Osteoblast (primary cell): Measurements from ENCODE around the gene RPL38. TPM values are rescaled to one million over a fixed set of nuclear protein-coding genes. Genes with fewer than 3 reads are reported as not detected.

Experiments
- DNase-seq: peaks from one replicate; pipeline ENCODE4 v3.0.0; 2011; ENCODE audit warnings: low spot score, mixed read lengths; ENCODE audit not compliant: insufficient read length; ENCODE audit errors: missing footprints
- H2AFZ ChIP-seq: 2 replicates; pipeline ENCODE4 v1.6.0; 2011; ENCODE audit warnings: mild to moderate bottlenecking, low read length
- H3K27ac ChIP-seq: 2 replicates; pipeline ENCODE4 v1.5.1; 2011; ENCODE audit warnings: mild to moderate bottlenecking, low read depth, low read length, moderate library complexity
- H3K27me3 ChIP-seq: 2 replicates; pipeline ENCODE4 v1.6.0; 2012; ENCODE audit warnings: mild to moderate bottlenecking, control low read depth, inconsistent platforms, low read length, moderate library complexity; ENCODE audit not compliant: insufficient read depth
- H3K36me3 ChIP-seq: 2 replicates; pipeline ENCODE4 v1.5.1; 2011; ENCODE audit warnings: mild to moderate bottlenecking, low read length, control low read depth, moderate library complexity; ENCODE audit not compliant: insufficient read depth
- H3K4me1 ChIP-seq: 2 replicates; pipeline ENCODE4 v1.5.1; 2011; ENCODE audit warnings: mild to moderate bottlenecking, low read length, control low read depth, moderate library complexity; ENCODE audit not compliant: insufficient read depth
- H3K4me2 ChIP-seq: 2 replicates; pipeline ENCODE4 v1.6.0; 2011; ENCODE audit warnings: mild to moderate bottlenecking, low read length; ENCODE audit not compliant: insufficient read depth
- H3K4me3 ChIP-seq: fragments of 200-600 bp; sonication (generic); 3 replicates; pipeline ENCODE4 v1.5.1; 2012; ENCODE audit warnings: mild to moderate bottlenecking, low read length, inconsistent platforms; ENCODE audit not compliant: insufficient read depth
- H3K79me2 ChIP-seq: 2 replicates; pipeline ENCODE4 v1.6.0; 2012; ENCODE audit warnings: mild to moderate bottlenecking, low read length, control low read depth, inconsistent platforms; ENCODE audit not compliant: insufficient read depth
- H3K9me3 ChIP-seq: 2 replicates; pipeline ENCODE4 v1.5.1; 2011; ENCODE audit warnings: low read depth, low read length, control low read depth
- H4K20me1 ChIP-seq: 2 replicates; pipeline ENCODE4 v1.6.0; 2012; ENCODE audit warnings: mild to moderate bottlenecking, low read length, control low read depth; ENCODE audit not compliant: insufficient read depth
- total RNA-seq: library from RNA; depleted of rRNA; stranded (reverse); fragments of >200 nt; gene quantifications from 2 replicates; pipeline ENCODE4 v1.2.3, GENCODE V29; 2012
- TF ChIP-seq, protein P1 (sequence below): IDR thresholded peaks from 2 replicates; pipeline ENCODE4 v1.5.1; 2011; ENCODE audit warnings: mild to moderate bottlenecking, low read depth, low read length, moderate library complexity; ENCODE audit errors: extremely low read depth

The RPL38 gene
- total RNA-seq, 1 donor = 470 TPM

GRCh38 chr17:74218436-74218835 lies 15.0 kb downstream of the RPL38 start:
- no peaks in the 10 kb centered on the region for H4K20me1 ChIP-seq
- no peaks in the 10 kb centered on the region for H3K27me3 ChIP-seq
- no peaks in the 10 kb centered on the region for H3K79me2 ChIP-seq
- no peak overlapping the region for H3K4me3 ChIP-seq
- H2AFZ ChIP-seq = no peak overlapping the region
- no peaks in the 10 kb centered on the region for H3K36me3 ChIP-seq
- H3K4me2 ChIP-seq = no peak overlapping the region
- DNase-seq = no peak
- TF ChIP-seq, protein P1, sequence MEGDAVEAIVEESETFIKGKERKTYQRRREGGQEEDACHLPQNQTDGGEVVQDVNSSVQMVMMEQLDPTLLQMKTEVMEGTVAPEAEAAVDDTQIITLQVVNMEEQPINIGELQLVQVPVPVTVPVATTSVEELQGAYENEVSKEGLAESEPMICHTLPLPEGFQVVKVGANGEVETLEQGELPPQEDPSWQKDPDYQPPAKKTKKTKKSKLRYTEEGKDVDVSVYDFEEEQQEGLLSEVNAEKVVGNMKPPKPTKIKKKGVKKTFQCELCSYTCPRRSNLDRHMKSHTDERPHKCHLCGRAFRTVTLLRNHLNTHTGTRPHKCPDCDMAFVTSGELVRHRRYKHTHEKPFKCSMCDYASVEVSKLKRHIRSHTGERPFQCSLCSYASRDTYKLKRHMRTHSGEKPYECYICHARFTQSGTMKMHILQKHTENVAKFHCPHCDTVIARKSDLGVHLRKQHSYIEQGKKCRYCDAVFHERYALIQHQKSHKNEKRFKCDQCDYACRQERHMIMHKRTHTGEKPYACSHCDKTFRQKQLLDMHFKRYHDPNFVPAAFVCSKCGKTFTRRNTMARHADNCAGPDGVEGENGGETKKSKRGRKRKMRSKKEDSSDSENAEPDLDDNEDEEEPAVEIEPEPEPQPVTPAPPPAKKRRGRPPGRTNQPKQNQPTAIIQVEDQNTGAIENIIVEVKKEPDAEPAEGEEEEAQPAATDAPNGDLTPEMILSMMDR = no peak
- H3K27ac ChIP-seq = no peak overlapping the region
- H3K4me1 ChIP-seq = no peaks in the 10 kb centered on the region
- no peaks in the 10 kb centered on the region for H3K9me3 ChIP-seq

GRCh38 chr17:74219576-74220133 lies 16.2 kb downstream of the RPL38 start:
- no peak overlapping the region for H3K4me3 ChIP-seq
- H3K27ac ChIP-seq = no peak overlapping the region
- H3K79me2 ChIP-seq = no peaks in the 10 kb centered on the region
- H2AFZ ChIP-seq = no peak overlapping the region
- H3K36me3 ChIP-seq = no peaks in the 10 kb centered on the region
- H3K4me1 ChIP-seq = no peaks in the 10 kb centered on the region
- no peaks in the 10 kb centered on the region for H3K27me3 ChIP-seq
- no peak for DNase-seq
- H3K9me3 ChIP-seq = no peaks in the 10 kb centered on the region
- no peak overlapping the region for H3K4me2 ChIP-seq
- H4K20me1 ChIP-seq = no peaks in the 10 kb centered on the region
- TF ChIP-seq, protein P1 = no peak

DNA sequence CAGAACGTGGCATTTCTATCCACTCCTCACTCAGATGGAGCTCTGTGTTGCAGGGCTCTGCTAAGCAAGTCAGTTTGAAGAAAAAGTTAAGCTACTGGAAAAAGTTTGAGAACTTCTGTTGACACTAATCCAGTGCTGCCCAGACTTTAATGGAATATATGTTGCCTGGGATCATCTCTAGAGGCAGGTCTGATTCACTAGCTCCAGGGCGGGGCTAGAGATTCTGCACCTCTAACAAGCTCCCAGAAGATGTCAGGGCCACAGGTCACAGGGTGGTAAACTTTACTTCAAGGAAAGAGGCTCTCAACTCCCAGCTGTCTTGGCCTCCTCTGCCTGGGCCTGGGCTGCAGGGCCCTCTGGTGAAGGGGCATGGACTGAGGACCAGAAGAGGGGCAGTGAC lies 16.7 kb downstream of the RPL38 start:
- no peak overlapping the region for H2AFZ ChIP-seq
- H3K4me1 ChIP-seq = no peaks in the 10 kb centered on the region
- no peak overlapping the region for H3K27ac ChIP-seq
- no peak for DNase-seq
- H3K4me3 ChIP-seq = no peak overlapping the region
- no peaks in the 10 kb centered on the region for H3K9me3 ChIP-seq
- H4K20me1 ChIP-seq = no peaks in the 10 kb centered on the region
- no peaks in the 10 kb centered on the region for H3K36me3 ChIP-seq
- H3K79me2 ChIP-seq = no peaks in the 10 kb centered on the region
- TF ChIP-seq, protein P1 = no peak
- H3K4me2 ChIP-seq = no peak overlapping the region
- no peaks in the 10 kb centered on the region for H3K27me3 ChIP-seq

GRCh38 chr17:74220946-74221818 lies 17.7 kb downstream of the RPL38 start:
- Histone ChIP-seq H3K27ac (no peak overlapping the region), H3K4me2 (no peak overlapping the region), H3K4me3 (no peak overlapping the region), H3K36me3 (no peaks in the 10 kb centered on the region), H3K79me2 (no peaks in the 10 kb centered on the region), H4K20me1 (no peaks in the 10 kb centered on the region), H3K4me1 (no peaks in the 10 kb centered on the region), H3K9me3 (no peaks in the 10 kb centered on the region), H2AFZ (no peak overlapping the region), H3K27me3 (no peaks in the 10 kb centered on the region)
- TF ChIP-seq, protein P1 = no peak
- DNase-seq = peak; percentile 3
